SU-DHL-6 (cell line): ENCODE results near the gene MYO1D.

ENCODE experiments used
- H2AFZ ChIP-seq: fragments of 200-600 bp; sonication (generic); 2 replicates; pipeline ENCODE4 v1.6.1; 2014; ENCODE audit warnings: low read depth, mild to moderate bottlenecking, moderate library complexity, mixed read lengths, antibody characterized with exemption, low read length; ENCODE audit not compliant: severe bottlenecking
- H3F3A ChIP-seq: fragments of 200-600 bp; shearing (Covaris generic); 2 replicates; pipeline ENCODE4 v1.6.0; 2016; ENCODE audit warnings: antibody characterized with exemption, mild to moderate bottlenecking; ENCODE audit not compliant: insufficient read depth
- H3K27ac ChIP-seq: fragments of 200-600 bp; sonication (generic); 2 replicates; pipeline ENCODE4 v1.5.1; 2016; ENCODE audit warnings: low read depth, mild to moderate bottlenecking, low read length, moderate library complexity, mixed read lengths
- H3K27me3 ChIP-seq: fragments of 200-600 bp; sonication (generic), shearing (Covaris generic); 2 replicates; pipeline ENCODE4 v1.6.0; 2014; ENCODE audit warnings: mild to moderate bottlenecking, low read length
- H3K36me3 ChIP-seq: fragments of 200-600 bp; sonication (generic); 2 replicates; pipeline ENCODE4 v1.6.1; 2014; ENCODE audit warnings: mild to moderate bottlenecking, low read length, mixed read lengths
- H3K4me2 ChIP-seq: fragments of 300-600, 200-600 bp; shearing (Covaris generic), sonication (generic); 2 replicates; pipeline ENCODE4 v1.6.0; 2014; ENCODE audit warnings: low read length, low read depth, mild to moderate bottlenecking; ENCODE audit not compliant: poor library complexity, severe bottlenecking
- H3K4me3 ChIP-seq: fragments of 200-600 bp; sonication (generic); 2 replicates; pipeline ENCODE4 v1.5.1; 2014; ENCODE audit warnings: antibody characterized with exemption, low read length, mild to moderate bottlenecking, mixed read lengths; ENCODE audit not compliant: insufficient read depth, poor library complexity, severe bottlenecking
- H3K79me2 ChIP-seq: fragments of 200-600 bp; sonication (generic); 2 replicates; pipeline ENCODE4 v1.6.1; 2014; ENCODE audit warnings: mild to moderate bottlenecking, low read length, moderate library complexity; ENCODE audit not compliant: insufficient read depth
- H3K9ac ChIP-seq: fragments of 200-600 bp; sonication (generic); 2 replicates; pipeline ENCODE4 v1.7.0; 2014; ENCODE audit warnings: mild to moderate bottlenecking, low read length
- H3K9me2 ChIP-seq: fragments of 200-600 bp; sonication (generic); replicated peaks from 2 replicates; pipeline ENCODE4 v1.6.1; 2014; ENCODE audit warnings: low read length; ENCODE audit not compliant: insufficient read depth
- H3K9me3 ChIP-seq: fragments of 200-600 bp; sonication (generic); 2 replicates; pipeline ENCODE4 v1.6.1; 2014; ENCODE audit warnings: low read length, mixed read lengths; ENCODE audit not compliant: insufficient read depth
- H4K20me1 ChIP-seq: fragments of 200-600 bp; sonication (generic); 2 replicates; pipeline ENCODE4 v1.6.1; 2014; ENCODE audit warnings: low read depth, mild to moderate bottlenecking, antibody characterized with exemption, low read length, moderate library complexity, mixed read lengths
- EZH2phosphoT487 ChIP-seq: fragments of 200-600 bp; sonication (generic), shearing (Covaris generic); conservative IDR thresholded peaks from 2 replicates; pipeline ENCODE4 v1.6.1; 2018; ENCODE audit warnings: mild to moderate bottlenecking, antibody characterized with exemption, low read length, moderate library complexity, mixed read lengths
- TF ChIP-seq, protein P1 (sequence below): fragments of 200-600 bp; sonication (generic); IDR thresholded peaks from one replicate; pipeline ENCODE4 v1.5.1; 2017; ENCODE audit warnings: antibody characterized with exemption, mild to moderate bottlenecking, low read length, moderate library complexity; ENCODE audit not compliant: insufficient read depth, poor library complexity, severe bottlenecking

Gene MYO1D

DNA sequence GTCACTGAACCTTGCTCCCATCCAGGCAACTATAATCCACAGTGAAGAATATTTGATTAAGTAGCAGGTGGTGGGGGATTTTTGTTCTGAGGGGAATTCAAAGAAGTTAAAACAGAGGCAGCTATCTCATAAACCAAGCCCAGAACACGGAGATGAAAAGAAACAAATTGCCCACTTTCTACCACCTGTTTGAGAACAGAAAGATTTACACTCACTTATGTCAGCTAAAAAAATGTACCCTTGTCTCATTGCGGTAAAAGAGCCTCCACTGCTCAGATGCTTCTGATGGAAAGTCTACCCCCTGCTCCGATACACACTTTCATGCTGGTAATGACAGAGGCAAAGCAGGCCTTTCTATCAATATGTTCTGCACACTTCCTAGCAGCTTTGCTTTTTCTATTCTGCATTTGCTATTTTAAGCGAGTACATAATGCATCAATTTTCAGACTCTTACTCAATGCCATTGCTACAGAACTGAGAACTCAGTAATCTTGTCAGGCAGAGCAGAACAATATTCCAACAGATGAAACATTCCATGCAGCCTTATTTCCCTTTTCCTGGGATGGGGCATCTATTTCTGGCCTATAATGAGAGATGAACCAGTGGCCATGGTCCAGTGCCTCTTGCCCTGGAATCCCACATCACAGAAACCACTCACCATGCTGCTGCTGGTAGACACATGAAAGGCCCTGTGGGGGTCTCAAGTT, 361.1 kb downstream of the MYO1D start:
- Histone ChIP-seq H4K20me1 (no peaks in the 10 kb centered on the region), H3K4me2 (no peak overlapping the region), H3K79me2 (no peaks in the 10 kb centered on the region), H3K27me3 (no peaks in the 10 kb centered on the region), H3F3A (no peaks in the 10 kb centered on the region), H3K4me3 (no peak overlapping the region), H2AFZ (no peak overlapping the region), H3K9me3 (no peaks in the 10 kb centered on the region), H3K36me3 (no peaks in the 10 kb centered on the region), H3K9ac (no peak overlapping the region), H3K9me2 (no peaks in the 10 kb centered on the region), H3K27ac (no peak overlapping the region)
- TF ChIP-seq, protein P1, sequence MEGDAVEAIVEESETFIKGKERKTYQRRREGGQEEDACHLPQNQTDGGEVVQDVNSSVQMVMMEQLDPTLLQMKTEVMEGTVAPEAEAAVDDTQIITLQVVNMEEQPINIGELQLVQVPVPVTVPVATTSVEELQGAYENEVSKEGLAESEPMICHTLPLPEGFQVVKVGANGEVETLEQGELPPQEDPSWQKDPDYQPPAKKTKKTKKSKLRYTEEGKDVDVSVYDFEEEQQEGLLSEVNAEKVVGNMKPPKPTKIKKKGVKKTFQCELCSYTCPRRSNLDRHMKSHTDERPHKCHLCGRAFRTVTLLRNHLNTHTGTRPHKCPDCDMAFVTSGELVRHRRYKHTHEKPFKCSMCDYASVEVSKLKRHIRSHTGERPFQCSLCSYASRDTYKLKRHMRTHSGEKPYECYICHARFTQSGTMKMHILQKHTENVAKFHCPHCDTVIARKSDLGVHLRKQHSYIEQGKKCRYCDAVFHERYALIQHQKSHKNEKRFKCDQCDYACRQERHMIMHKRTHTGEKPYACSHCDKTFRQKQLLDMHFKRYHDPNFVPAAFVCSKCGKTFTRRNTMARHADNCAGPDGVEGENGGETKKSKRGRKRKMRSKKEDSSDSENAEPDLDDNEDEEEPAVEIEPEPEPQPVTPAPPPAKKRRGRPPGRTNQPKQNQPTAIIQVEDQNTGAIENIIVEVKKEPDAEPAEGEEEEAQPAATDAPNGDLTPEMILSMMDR: no peak
- no peak for TF ChIP-seq EZH2phosphoT487

DNA sequence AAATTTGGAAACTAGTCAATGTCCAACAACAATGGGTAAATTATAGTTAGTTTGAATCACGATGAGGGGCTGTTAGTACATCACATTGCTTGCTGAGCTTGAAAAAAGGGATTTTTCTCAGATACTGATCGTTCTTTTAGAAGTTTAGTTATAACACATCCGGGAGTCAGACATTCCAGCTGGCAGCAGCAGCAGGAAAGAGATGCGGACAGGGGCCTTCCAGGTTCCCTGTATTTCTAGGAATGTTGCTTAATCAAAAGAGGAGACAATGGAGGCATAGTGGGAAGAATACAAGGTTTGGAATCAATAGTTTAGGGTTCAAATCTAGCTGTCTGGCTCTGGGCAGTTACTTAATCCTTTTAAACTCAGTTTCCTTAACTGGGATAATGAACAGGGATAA, 362.3 kb downstream of the MYO1D start:
- H3K9ac ChIP-seq: no peak overlapping the region
- no peaks in the 10 kb centered on the region for H3K79me2 ChIP-seq
- H2AFZ ChIP-seq: no peak overlapping the region
- H3K9me3 ChIP-seq: no peaks in the 10 kb centered on the region
- no peak overlapping the region for H3K4me3 ChIP-seq
- no peak overlapping the region for H3K27ac ChIP-seq
- H3F3A ChIP-seq: no peaks in the 10 kb centered on the region
- no peak overlapping the region for H3K4me2 ChIP-seq
- H3K9me2 ChIP-seq: no peaks in the 10 kb centered on the region
- no peaks in the 10 kb centered on the region for H3K27me3 ChIP-seq
- TF ChIP-seq, protein P1: no peak
- no peak for TF ChIP-seq EZH2phosphoT487
- no peaks in the 10 kb centered on the region for H3K36me3 ChIP-seq
- H4K20me1 ChIP-seq: no peaks in the 10 kb centered on the region

DNA sequence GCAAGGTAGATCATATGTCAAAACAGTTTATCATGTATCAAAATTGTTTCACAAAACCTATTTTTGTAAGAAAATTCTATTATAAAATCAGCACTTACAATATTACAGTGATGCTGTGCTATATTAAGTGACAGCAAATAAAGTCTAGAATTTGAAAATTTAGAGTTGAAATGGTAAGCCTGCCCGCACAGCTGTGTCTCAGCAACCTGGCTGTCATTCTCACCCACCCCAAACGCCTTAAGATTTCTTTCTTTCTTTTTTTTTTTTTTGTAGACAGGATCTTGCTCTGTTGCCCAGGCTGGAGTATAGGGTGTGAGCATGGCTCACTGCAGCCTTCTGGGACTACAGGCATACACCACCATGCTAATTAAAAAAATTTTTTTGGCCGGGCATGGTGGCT, 363.3 kb downstream of the MYO1D start:
- H2AFZ ChIP-seq: no peak overlapping the region
- no peak overlapping the region for H3K27ac ChIP-seq
- no peak overlapping the region for H3K9ac ChIP-seq
- no peaks in the 10 kb centered on the region for H3K9me2 ChIP-seq
- no peaks in the 10 kb centered on the region for H4K20me1 ChIP-seq
- no peak for TF ChIP-seq EZH2phosphoT487
- TF ChIP-seq, protein P1: no peak
- no peaks in the 10 kb centered on the region for H3K9me3 ChIP-seq
- no peak overlapping the region for H3K4me3 ChIP-seq
- H3K79me2 ChIP-seq: no peaks in the 10 kb centered on the region
- no peaks in the 10 kb centered on the region for H3K36me3 ChIP-seq
- H3K27me3 ChIP-seq: no peaks in the 10 kb centered on the region
- H3K4me2 ChIP-seq: no peak overlapping the region
- H3F3A ChIP-seq: no peaks in the 10 kb centered on the region
